Pancreas (tissue), 10 donors: ENCODE measurements around the gene PURA. TPM values are rescaled to one million over a fixed set of nuclear protein-coding genes. Genes with fewer than 3 reads are reported as not detected.

ENCODE experiments used
- ATAC-seq, 4 donors: fragments of 200-7000 bp; cut with Tn5 transposase; one replicate each; pipeline versions ENCODE4 v1.8.0 to v1.9.1; 2020; ENCODE audit warnings: mild to moderate bottlenecking in 4 of 4, moderate library complexity in 4 of 4
- DNase-seq, 6 donors: peaks; one replicate each; pipeline ENCODE4 v3.0.0-alpha.2; 2020
- FAIRE-seq: peaks from 2 replicates; lab custom pipeline; 2012; peaks lifted over from hg19 to GRCh38; lab: Jason Lieb, UNC
- H3K27ac ChIP-seq, 4 donors: fragments of 200-600 bp; sonication (generic); 1 replicate in 3 of 4; 2 replicates in 1 of 4; pipeline versions ENCODE4 v1.5.0 to v1.8.0; 2020
- H3K27me3 ChIP-seq, 4 donors: fragments of 200-600 bp; one replicate each; pipeline ENCODE4 v1.8.0; 2021
- H3K36me3 ChIP-seq, 3 donors: fragments of 200-600 bp; sonication (generic) in 1 of 3; one replicate each; pipeline versions ENCODE4 v1.5.0 to v1.8.0; 2020 to 2021
- H3K4me1 ChIP-seq, 3 donors: fragments of 200-600 bp; one replicate each; pipeline ENCODE4 v1.8.0; 2021
- H3K4me3 ChIP-seq, 4 donors: fragments of 200-600 bp; sonication (generic) in 2 of 4; one replicate each; pipeline versions ENCODE4 v1.5.0 to v1.8.0; 2020 to 2021
- H3K9me3 ChIP-seq, 4 donors: fragments of 200-600 bp; one replicate each; pipeline ENCODE4 v1.8.0; 2021
- WGBS, 2 donors: extraction: QIAGEN DNeasy Blood & Tissue Kit; methylation state at CpG; one replicate each; pipeline ENCODE4 v1.1.7; 2013; 5-methylcytosine and 5-hydroxymethylcytosine counted together
- intact Hi-C, 3 donors: fragments of 100-400 bp; cut with DNase I; formaldehyde crosslinking; loops; one replicate each; pipeline versions ENCODE4 v1.11.1 to v1.14.2; 2022
- polyA plus RNA-seq, 2 donors: library from polyadenylated mRNA; stranded (reverse); fragments of 200-250 nt; gene quantifications; one replicate each; pipeline ENCODE4 v1.2.3, GENCODE V29; 2013
- total RNA-seq, 6 donors: library from RNA; stranded (reverse); fragmentation: NEBNext Ultra II Directional in 4 of 6; extraction: Animal tissue kit (Norgen Biotek cat#: 25700) in 4 of 6; gene quantifications; one replicate each; pipeline versions ENCODE4 v1.2.1 to v1.2.4, GENCODE V29; 2021 to 2023
- TF ChIP-seq, protein P1 (sequence below), 4 donors: fragments of 200-600 bp; sonication (generic) in 3 of 4; IDR thresholded peaks; one replicate each; pipeline versions ENCODE4 v1.5.0 to v1.8.0; 2021; ENCODE audit warnings: antibody characterized with exemption in 4 of 4
- donor health status: healthy with polysubstance abuse.
- donor health status: DM: no; HTN: no; CAD: no; lungs with moderate emphysema.
- donor health status: DM: no; HTN: no; CAD: no.
- donor health status: control.
- donor health status: control.
- donor health status: Bipolar disorder and iron deficiency.
- donor health status: DM: yes; HTN: yes; CAD: no.
- donor health status: DM: no; HTN: no; CAD: no.
- donor health status: DM: no; HTN: no; CAD: no.
- donor health status: DM: yes; HTN: yes; CAD: no.

PURA gene
- total and polyA plus RNA-seq, 8 donors, result 3.2 to 17.2 (median 9.3) TPM

DNA sequence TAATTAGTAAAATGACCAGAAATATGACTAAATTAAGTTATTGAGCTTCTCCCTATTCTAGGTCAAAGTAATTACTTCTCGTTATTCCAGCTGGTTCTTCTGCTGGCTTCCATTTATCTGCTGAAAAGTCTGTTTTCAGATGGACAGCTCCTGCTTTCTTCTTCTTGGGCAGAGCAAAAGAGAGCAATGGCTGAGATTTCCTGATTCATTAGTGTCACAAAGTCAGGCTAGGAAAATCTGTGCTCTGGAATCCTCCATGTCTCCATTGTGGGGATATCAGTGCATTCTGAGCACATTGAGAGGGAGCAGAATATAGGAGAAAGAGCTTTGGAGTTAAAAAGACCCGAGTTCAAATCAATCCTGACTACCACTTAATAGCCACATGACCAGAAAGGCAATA is 37.1 kb upstream of the PURA start:
- H3K9me3 ChIP-seq, result no peaks in the 10 kb centered on the region
- TF ChIP-seq, protein P1, sequence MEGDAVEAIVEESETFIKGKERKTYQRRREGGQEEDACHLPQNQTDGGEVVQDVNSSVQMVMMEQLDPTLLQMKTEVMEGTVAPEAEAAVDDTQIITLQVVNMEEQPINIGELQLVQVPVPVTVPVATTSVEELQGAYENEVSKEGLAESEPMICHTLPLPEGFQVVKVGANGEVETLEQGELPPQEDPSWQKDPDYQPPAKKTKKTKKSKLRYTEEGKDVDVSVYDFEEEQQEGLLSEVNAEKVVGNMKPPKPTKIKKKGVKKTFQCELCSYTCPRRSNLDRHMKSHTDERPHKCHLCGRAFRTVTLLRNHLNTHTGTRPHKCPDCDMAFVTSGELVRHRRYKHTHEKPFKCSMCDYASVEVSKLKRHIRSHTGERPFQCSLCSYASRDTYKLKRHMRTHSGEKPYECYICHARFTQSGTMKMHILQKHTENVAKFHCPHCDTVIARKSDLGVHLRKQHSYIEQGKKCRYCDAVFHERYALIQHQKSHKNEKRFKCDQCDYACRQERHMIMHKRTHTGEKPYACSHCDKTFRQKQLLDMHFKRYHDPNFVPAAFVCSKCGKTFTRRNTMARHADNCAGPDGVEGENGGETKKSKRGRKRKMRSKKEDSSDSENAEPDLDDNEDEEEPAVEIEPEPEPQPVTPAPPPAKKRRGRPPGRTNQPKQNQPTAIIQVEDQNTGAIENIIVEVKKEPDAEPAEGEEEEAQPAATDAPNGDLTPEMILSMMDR (IDR thresholded peaks at IDR 0.05), result no peak
- H3K4me1 ChIP-seq, result no peaks in the 10 kb centered on the region
- no peaks in the 10 kb centered on the region for H3K36me3 ChIP-seq
- ATAC-seq (no peak), DNase-seq (no peak), FAIRE-seq (no peak)
- no peak overlapping the region for H3K4me3 ChIP-seq
- WGBS, 2 donors, result 73 to 86% methylated on average over 2 of the region's 2 CpGs
- intact Hi-C loops, result loop anchor here in 1 of 3 donors (5.0 kb wide), 1 partner anchor 81 kb away; no protein-coding TSS in a partner anchor
- H3K27ac ChIP-seq, result no peak overlapping the region
- no peaks in the 10 kb centered on the region for H3K27me3 ChIP-seq

DNA sequence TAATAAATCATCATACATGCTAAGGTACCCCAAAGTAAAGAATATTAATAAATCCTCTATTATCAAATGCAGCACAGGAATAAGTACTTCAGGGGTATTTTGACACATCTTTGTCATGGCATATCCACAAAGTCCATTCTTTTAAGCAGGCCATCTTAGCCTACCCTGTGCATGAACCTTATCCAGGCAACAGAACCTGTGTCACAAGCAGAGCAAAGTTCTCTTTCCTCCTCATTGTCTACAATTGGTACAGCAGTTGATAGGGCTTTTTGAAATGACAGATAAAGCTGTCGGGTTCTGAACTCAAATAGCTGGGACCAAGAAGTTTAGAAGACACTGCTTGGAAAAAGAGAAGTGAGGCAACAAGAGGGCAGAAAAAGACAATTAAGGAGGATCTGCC is 30.8 kb upstream of the PURA start:
- no peaks in the 10 kb centered on the region for H3K9me3 ChIP-seq
- H3K36me3 ChIP-seq, result no peaks in the 10 kb centered on the region
- no peaks in the 10 kb centered on the region for H3K27me3 ChIP-seq
- FAIRE-seq (no peak), DNase-seq (no peak), ATAC-seq (no peak)
- WGBS, 2 donors, result 65 to 78% methylated on average over 1 of the region's 1 CpG
- TF ChIP-seq, protein P1 (IDR thresholded peaks at IDR 0.05), result no peak
- H3K4me1 ChIP-seq, result peaks cover 0 to 6% (median 0%) of the 10 kb centered on the region in 3 donors
- no peak overlapping the region for H3K27ac ChIP-seq
- H3K4me3 ChIP-seq, result no peak overlapping the region
- intact Hi-C loops, result loop anchor here in 1 of 3 donors (5.0 kb wide), 1 partner anchor 69 kb away; no protein-coding TSS in a partner anchor

DNA sequence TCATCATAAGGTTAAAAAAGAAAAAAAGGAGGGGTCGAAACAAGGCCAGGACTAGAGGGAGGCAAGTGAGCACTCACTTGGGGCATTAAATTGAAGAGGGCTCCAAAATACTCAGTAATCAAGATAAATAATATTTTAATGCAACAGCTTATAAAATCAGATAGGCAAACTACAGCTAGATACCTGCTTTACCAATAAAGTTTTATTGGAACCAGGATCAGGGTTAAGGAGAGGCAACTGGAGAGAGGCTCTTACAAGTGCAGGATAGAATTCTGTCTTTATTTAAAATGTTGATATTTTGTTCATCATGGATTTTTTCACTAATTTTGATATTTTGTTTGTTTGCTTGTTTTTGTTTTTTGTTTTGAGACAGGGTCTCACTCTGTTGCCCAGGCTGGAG is 30.3 kb upstream of the PURA start:
- Histone ChIP-seq H3K4me3 (no peak overlapping the region), H3K27me3 (no peaks in the 10 kb centered on the region), H3K4me1 (peaks cover 0 to 6% (median 0%) of the 10 kb centered on the region in 3 donors), H3K36me3 (no peaks in the 10 kb centered on the region), H3K27ac (no peak overlapping the region), H3K9me3 (no peaks in the 10 kb centered on the region)
- FAIRE-seq, result no peak
- TF ChIP-seq, protein P1 (IDR thresholded peaks at IDR 0.05), result no peak
- ATAC-seq, result no peak
- WGBS, 2 donors, result 85 to 100% methylated on average over 1 of the region's 1 CpG
- intact Hi-C loops, result loop anchor here in 1 of 3 donors (5.0 kb wide), 1 partner anchor 69 kb away; no protein-coding TSS in a partner anchor
- DNase-seq, result no peak

DNA sequence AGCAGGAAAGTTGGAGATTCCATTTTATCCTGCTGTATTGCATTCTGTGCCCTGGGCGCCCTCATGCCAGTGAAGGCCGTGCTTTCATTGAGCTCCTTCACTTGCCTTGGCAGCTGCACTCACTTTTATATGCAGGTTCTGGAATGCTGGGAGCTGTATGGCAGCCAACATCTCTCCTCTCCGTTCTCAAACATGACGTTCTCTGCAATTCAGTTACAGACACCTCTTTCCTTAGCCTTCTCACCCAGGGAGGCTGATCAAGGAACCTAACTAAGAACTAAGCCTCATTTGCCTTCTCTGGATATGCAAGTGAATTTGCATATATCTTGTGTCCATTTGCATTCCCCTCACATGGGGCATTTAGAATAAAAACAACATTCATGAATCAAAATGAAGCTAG is 29.4 kb upstream of the PURA start:
- H3K27me3 ChIP-seq, result no peaks in the 10 kb centered on the region
- intact Hi-C loops, result loop anchor here in 1 of 3 donors (5.0 kb wide), 1 partner anchor 68 kb away; no protein-coding TSS in a partner anchor
- H3K4me3 ChIP-seq, result no peak overlapping the region
- no peaks in the 10 kb centered on the region for H3K36me3 ChIP-seq
- DNase-seq (peak in 2 of 6 donors; percentile 13 to 39), ATAC-seq (peak in 3 of 4 donors; percentile 40 to 85 (median 81)), FAIRE-seq (no peak)
- no peak overlapping the region for H3K27ac ChIP-seq
- TF ChIP-seq, protein P1 (IDR thresholded peaks at IDR 0.05), result no peak
- peaks cover 0 to 6% (median 0%) of the 10 kb centered on the region in 3 donors for H3K4me1 ChIP-seq
- 17 to 21% methylated on average over 4 of the region's 4 CpGs for WGBS, 2 donors
- no peaks in the 10 kb centered on the region for H3K9me3 ChIP-seq

DNA sequence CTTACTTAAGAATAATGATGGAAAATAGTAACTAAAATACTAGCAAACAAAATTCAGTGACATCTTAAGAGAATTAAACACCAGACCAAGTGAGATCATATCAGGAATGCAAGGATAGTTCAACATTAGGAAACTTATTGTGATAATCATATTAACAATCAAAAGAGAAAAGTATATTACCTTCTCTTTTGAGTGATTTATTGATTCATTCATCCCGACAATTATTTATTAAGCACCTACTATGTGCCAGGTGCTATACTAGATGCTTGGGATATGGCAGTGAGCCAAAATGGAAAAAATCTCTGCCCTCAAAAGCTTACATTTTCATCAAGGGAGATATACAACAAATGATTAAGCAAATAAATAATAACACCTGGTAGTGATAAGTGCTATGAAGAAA is 23.7 kb upstream of the PURA start:
- TF ChIP-seq, protein P1 (IDR thresholded peaks at IDR 0.05), result no peak
- H3K36me3 ChIP-seq, result no peaks in the 10 kb centered on the region
- no peaks in the 10 kb centered on the region for H3K9me3 ChIP-seq
- H3K4me3 ChIP-seq, result no peak overlapping the region
- ATAC-seq (no peak), DNase-seq (no peak), FAIRE-seq (no peak)
- no peak overlapping the region for H3K27ac ChIP-seq
- intact Hi-C loops, result no loop called here
- H3K4me1 ChIP-seq, result no peaks in the 10 kb centered on the region
- no peaks in the 10 kb centered on the region for H3K27me3 ChIP-seq
- WGBS, 2 donors, result 39 to 40% methylated on average over 1 of the region's 1 CpG
